Epithelial cell of esophagus (primary cell): ENCODE measurements around the gene CPS1.

Experiments
- DNase-seq: peaks from one replicate; pipeline ENCODE4 v3.0.0; 2010; ENCODE audit warnings: low read depth
- H3K4me3 ChIP-seq: 2 replicates; pipeline ENCODE4 v1.5.1; 2011; ENCODE audit warnings: mild to moderate bottlenecking, low read length, control low read depth
- TF ChIP-seq, protein P1 (sequence below): IDR thresholded peaks from 2 replicates; pipeline ENCODE4 v1.5.1; 2011; ENCODE audit warnings: low read depth, mild to moderate bottlenecking, low read length, control low read depth, inconsistent platforms; ENCODE audit not compliant: insufficient read depth; ENCODE audit errors: missing control alignments

CPS1 gene

GRCh38 chr2:210657874-210658273 lies 101.5 kb downstream of the CPS1 start:
- TF ChIP-seq, protein P1, sequence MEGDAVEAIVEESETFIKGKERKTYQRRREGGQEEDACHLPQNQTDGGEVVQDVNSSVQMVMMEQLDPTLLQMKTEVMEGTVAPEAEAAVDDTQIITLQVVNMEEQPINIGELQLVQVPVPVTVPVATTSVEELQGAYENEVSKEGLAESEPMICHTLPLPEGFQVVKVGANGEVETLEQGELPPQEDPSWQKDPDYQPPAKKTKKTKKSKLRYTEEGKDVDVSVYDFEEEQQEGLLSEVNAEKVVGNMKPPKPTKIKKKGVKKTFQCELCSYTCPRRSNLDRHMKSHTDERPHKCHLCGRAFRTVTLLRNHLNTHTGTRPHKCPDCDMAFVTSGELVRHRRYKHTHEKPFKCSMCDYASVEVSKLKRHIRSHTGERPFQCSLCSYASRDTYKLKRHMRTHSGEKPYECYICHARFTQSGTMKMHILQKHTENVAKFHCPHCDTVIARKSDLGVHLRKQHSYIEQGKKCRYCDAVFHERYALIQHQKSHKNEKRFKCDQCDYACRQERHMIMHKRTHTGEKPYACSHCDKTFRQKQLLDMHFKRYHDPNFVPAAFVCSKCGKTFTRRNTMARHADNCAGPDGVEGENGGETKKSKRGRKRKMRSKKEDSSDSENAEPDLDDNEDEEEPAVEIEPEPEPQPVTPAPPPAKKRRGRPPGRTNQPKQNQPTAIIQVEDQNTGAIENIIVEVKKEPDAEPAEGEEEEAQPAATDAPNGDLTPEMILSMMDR = no peak
- H3K4me3 ChIP-seq = no peak overlapping the region
- DNase-seq = no peak

- no peak for DNase-seq
- no peak overlapping the region for H3K4me3 ChIP-seq
- TF ChIP-seq, protein P1 = no peak
Observed at GRCh38 chr2:210660751-210661150, 104.4 kb downstream of the CPS1 start.

- TF ChIP-seq, protein P1 = no peak
- H3K4me3 ChIP-seq = no peak overlapping the region
- no peak for DNase-seq
Observed at GRCh38 chr2:210662560-210662959, 106.2 kb downstream of the CPS1 start.

DNA sequence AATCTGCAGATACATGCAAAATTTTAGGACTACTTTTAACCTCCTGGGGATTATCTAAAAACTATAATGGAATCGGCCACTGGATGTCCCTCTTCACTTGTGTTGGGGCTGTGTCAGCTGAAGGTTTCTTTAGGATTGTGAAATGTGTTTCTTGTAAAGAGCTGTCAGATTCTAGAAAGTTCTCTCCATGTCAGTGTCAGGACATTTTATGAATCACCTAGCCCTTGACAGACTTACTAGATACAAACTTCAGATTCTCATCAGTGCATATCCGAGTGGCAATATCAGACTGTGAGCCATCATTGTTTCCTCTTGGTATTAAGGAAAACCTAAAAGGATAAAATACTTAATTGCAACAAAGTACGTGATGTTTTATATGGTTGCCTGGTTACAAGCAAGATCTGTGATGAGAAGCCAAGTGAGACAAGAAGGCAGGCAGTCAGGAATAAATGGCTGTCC lies 107.3 kb downstream of the CPS1 start:
- DNase-seq = peak; percentile 57
- H3K4me3 ChIP-seq = no peak overlapping the region
- TF ChIP-seq, protein P1 = peak; percentile 34

DNA sequence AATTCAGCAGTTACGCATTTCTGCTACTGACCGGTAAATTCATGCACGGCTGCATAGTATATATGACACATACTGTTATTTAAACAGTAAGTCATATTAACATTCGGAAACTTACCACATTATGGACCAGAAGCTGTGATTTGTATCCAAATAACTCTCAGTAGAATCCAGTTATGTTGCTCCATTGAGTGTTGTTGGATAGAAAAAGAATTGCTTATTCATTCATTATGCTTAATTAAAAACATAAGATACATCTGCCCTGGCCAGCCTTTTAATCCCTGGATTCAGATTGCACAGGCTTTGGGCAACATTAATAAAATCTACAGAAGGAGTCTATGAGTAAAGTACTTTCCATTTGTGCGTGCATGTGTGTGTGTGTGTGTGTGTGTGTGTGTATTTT lies 111.3 kb downstream of the CPS1 start:
- no peak for DNase-seq
- TF ChIP-seq, protein P1 = no peak
- no peak overlapping the region for H3K4me3 ChIP-seq

DNA sequence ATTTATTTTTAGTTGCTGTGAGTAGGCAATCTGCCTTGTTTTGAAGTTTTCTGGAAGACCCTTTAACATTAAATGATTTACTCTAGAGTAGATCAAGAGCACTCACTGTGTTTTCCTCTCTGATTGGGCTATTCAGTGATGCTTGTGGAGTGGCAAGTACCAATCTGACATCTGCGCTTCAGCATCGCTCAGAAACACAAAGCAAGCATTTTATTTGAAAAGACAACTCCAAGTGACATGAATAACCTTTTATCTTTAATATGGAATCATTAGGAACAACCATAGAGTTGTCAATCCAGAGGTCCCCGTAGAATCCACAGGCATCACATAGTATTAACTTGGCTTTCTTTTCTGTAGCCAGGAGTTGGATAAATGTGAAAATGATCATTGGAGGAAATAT lies 114.7 kb downstream of the CPS1 start:
- no peak for DNase-seq
- TF ChIP-seq, protein P1 = no peak
- H3K4me3 ChIP-seq = no peak overlapping the region

DNA sequence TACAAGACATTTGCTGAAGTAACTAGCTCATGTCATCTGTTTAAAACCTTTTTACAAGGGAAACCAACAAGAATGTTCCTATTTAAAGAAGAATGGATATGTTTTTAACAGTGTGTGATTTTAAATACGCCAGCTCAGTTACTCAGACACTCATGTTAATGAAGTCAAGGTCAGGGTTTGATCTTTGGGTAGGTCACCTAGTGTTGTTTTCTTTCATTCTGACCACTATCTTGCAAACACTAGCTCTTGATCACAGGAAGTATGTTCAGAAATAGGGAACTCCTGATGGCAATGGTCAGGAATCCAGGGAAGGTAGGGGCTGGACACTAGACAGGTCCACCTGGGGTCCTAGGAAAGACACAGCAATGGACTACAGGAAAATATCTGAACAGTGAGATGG lies 116.7 kb downstream of the CPS1 start:
- no peak overlapping the region for H3K4me3 ChIP-seq
- TF ChIP-seq, protein P1 = no peak
- DNase-seq = no peak
